ENCODE data around the gene CKAP2L.
"Not testable (repeated sequence)": the region's sequence is repeated elsewhere in the genome, so short reads cannot be mapped to it uniquely, and the experiment has no call there.

The CKAP2L gene

DNA sequence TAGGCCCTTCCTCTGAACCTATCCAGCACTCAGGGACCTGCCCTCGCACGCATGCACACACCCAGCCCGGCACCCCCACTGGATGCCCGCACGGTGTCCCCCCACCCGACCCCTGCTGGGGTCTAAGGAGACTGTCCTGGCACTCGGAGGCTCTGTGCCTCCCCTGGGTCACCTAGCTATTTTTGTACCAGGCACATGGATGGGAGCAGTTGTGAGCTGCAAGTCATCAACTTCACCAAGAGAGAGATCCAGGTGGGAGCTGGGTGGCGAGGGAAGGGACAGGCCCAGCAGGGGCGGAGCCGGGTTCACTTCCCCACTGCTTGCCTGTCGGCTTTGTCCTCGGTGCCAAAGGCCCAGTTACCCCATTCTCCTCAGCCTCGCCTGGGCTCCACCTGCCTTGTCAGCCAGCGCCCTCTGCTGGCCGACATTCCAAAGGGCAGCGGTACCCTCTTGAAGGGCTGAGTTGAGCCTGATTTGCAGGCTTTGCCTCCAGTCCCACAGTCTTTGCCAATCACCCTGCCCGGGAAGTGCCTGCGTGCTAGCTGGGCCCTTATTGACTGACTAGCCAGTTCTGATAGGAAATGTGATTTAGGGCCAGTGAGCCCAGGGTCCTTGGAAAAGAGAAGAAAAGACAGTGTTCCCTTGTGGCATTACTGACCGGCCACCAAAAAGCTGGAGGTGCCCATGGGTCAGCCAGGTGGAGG, 37.8 kb downstream of the CKAP2L start:
- DNase-seq (ENCODE audit: low spot score): peak; percentile 96

DNA sequence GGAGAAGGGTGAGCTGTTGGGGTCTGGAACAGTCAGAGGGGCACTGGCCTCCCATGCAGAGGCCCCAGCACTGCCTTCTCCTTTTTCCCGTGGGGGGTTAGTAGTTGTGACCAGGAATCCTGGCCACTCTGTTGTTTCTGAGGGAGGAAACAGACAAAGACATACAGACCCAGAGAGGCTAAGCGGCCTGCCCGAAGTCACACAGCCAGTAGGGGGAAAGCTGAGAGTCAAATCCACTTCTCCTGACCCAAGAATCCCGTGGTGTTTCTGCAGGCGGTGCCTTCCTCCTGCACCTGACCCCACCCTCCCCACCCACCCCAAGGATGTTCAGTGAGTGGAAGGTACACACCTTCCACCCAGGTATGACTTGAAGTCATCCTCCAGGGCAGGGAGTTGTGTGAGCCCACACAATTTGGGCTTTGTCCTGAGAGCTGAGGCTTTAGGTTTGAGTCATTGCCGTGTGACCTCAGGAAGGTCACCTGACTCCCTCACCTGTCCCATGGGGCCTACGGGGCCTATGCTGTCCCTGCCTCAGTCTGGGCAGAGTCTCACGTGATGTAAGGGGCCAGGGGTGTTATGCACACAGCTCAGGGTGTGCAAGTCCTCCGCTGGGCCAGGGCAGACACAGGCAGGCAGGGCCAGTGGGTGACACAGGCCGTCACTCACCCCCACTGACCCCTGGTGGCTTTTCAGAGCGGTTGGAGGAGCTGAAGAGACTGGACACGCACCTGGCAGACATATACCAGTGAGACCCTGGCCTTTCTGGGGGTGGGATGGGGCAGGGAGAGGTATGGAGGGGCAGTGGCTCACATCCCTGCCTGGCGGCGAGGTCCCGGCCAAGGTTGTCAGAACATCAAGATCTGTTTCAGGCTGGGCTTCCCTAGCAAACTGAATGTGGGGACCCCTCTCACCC, 38.6 kb downstream of the CKAP2L start:
- no peak for DNase-seq (ENCODE audit: low spot score)

DNA sequence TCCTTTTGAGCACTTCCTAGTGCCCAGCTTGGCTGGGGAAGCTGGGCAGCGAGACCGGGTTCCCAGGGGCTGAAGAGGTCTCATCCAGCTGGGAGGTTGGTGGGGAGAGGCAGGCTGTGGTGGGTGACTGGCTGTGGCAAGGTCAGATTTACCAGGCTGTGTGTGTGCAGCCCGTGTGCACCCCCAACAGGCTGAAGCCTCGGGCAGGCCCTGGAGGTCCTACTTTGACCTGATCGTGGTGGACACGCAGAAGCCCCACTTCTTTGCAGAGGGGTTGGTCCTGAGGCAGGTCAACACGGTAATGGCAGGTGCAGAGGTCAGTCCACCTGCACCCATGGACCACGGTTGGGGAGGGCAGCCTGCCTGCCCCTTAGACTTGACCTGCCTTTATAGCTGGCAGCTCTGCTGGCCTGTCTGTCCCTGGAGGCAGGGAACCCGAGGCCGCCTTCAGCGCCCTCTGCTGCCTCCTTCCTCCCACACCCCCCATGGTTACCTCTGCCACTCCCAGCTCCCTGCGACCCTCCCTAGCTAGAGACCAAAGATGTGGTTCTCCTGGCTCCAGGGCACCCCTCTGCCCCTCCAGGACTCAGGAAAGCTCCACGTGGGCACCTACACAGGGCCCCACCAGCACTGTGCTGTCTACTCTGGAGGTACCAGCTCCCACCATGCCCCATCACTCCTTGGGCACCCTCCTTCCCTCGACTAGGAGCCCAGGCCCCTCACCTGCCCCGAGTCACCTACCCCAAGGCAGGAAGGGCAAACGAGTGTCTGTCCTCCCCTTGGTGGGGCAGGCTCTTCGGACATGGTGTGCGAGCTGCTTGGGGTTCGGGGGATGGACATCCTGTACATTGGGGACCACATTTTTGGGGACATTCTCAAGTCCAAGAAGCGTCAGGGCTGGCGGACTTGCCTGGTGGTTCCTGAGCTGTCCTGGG, 39.6 kb downstream of the CKAP2L start:
- peak; percentile 28 for DNase-seq (ENCODE audit: low spot score)

DNA sequence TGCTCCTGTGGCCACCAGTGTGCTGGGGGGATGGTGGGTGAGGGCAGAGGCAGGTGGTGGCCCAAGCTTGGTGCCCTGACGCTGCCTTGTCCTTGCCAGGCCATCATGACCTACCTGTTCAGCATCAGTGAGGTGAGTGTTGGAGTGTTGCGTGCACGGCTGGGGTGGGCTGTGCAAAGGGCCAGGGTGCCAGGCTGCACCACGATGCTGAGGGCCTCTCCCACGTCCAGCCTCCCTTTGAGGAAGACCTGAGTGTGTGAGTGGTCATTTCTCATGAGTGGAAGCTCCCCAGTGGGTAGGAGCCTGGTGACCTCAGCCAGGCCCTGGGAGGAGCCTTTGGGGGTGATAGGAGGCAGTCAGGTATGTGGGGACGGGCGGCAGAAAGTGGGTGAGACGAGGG, 40.4 kb downstream of the CKAP2L start:
- no peak for DNase-seq (ENCODE audit: low spot score)

DNA sequence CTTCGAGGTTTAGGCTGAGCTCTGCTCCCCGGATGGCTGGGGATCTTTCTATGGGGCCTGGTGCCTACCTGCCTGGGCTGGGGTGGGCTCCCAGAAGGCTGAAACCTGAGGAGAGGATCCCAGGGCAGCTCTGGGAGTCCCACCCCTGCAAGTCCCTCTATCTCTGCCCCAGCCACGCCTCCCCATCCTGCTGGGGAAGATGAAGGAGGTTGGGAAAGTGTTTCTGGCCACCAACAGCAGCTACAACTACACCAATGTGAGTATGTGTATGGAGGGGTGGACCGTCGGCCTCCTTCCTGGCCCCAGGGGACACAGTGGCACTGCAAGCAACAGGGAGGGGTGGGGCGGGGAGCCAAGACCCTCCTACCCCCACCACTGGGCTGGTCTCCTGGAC, 40.9 kb downstream of the CKAP2L start:
- no peak for DNase-seq (ENCODE audit: low spot score)

DNA sequence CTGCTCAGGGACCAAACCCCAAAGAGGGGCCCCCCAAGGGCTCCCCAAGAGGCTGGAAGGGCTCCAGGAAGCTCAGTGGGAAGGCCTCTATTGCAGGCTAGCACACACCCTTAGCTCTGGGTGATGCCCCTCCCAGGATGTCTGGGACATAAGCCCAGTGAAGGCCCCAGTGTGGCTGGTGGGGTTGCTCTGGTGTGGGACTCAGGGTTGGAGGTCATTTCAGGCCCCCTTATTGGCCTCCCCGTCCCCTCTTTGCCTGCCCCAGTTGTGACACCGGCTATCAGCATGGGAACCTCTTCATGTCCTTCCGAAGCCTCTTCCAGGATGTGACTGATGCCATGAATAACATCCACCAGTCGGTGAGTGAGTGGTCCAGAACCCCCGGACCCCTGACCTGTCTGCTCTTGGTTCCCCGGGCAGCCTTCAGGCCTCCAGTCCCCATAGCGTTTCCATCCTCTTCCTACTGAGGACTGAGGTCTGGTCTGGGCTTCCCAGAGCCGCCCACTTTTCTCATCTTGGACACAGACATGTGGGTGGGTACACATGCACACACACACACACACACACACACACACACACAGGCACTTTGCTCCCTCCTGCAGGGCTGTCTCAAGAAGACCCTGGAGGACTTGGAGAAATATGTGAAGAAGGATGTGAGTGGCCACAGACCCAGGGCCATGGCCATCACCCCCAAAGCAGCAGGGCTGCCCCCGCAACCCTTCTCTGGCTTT, 41.4 kb downstream of the CKAP2L start:
- DNase-seq (ENCODE audit: low spot score): no peak

DNA sequence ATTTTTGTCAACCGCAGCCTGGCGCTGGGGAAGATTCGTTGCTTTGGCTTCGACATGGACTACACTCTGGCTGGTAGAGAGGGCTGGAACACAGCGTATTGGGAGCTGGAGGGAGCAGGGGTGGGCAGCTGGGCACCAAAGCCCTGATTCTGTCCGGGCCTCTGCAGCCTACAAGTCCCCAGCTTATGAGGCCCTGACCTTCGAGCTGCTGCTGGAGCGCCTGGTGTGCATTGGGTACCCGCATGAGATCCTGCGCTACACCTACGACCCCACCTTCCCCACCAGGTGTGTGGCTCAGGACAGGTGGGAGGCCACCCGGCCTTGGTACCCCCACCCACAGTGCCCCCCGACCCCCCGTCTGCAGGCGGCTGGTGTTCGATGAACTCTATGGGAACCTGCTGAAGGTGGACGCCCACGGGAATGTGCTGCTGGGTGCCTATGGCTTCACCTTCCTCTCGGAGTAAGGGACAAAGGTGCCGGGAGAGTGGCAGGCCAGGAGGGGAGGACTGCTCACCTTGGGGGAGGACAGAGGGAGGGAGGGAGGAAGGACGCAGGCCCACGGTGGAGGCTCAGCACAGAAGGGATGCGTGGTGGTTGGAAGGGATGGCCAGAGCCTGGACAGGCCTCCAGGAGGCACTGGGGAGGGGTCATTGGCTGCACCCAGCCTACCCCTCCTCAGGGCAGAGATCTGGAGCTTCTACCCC, 42.4 kb downstream of the CKAP2L start:
- DNase-seq (ENCODE audit: low spot score): no peak

DNA sequence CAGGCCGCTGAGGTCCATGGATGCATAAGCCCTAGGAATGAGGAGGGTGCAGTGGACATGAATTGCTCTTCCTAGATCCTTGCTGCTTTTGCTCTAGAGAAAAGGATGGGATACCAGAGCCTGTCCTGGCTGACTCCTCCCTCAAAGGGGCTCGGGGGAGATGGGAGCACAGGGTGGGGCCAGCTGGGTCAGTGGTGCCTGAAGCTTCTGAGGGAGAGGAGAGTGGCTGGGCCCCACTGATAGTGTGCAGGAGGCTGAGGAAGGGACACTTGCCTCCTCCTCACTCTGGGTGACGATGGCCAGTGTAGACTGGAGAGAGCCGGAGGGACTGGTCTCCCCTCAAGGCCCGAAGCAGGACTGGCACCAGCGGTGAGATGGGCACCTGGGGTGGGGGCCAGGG, 43.6 kb downstream of the CKAP2L start, which contains the start of gene NT5DC4:
TSS of gene NT5DC4 (plus strand) at position 236 of the 400 bp plus-strand sequence. CDS start at position 296, 60 bp downstream.
- no peak for DNase-seq (ENCODE audit: low spot score)

DNA sequence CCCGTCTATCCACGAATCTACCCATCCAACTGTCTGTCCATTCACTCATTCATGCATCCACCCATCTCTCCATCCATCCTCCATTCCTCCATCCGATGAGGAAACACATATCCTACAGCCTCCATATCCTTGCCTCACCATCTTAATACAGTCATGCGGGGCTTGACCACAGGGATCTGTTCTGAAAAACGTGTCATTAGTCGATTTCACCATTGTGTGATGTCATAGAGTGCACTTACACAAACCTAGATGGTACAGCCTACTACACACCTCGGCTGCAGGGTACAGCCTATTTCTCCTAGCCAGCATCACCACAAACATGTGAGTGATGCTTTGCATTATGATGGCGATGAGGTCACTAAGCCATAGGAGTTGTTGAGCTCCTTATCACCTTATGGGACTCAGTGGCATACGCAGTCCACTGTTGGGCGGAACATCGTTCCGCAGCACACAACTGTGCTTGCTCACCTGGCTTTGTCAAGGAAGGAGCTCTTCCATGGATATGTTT, 45.5 kb downstream of the CKAP2L start:
- DNase-seq (ENCODE audit: low spot score): no peak

DNA sequence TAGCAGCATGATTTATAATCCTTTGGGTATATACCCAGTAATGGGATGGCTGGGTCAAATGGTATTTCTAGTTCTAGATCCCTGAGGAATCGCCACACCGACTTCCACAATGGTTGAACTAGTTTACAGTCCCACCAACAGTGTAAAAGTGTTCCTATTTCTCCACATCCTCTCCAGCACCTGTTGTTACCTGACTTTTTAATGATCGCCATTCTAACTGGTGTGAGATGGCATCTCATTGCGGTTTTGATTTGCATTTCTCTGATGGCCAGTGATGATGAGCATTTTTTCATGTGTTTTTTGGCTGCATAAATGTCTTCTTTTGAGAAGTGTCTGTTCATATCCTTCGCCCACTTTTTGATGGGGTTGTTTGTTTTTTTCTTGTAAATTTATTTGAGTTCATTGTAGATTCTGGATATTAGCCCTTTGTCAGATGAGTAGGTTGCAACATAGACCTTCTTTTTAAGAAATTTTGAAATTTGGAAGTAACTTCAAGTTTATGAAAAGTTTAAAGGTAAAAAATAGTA, 47.5 kb downstream of the CKAP2L start:
- DNase-seq (ENCODE audit: low spot score): not testable (repeated sequence)

DNA sequence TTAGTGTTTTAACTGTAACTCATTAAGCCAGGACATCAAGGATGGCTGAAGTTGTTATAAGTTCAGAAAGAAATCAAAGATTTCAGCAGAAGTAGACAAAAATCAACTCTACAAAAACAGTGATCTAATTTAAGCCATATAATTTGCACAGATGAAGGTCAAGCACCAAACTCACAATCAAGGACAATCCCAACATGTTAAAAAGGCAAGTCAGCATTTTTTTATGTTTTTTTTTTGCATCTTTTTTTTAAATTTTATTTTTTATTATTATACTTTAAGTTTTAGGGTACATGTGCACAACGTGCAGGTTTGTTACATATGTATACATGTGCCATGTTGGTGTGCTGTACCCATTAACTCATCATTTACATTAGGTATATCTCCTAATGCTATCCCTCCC, 48.3 kb downstream of the CKAP2L start:
- not testable (repeated sequence) for DNase-seq (ENCODE audit: low spot score)

DNA sequence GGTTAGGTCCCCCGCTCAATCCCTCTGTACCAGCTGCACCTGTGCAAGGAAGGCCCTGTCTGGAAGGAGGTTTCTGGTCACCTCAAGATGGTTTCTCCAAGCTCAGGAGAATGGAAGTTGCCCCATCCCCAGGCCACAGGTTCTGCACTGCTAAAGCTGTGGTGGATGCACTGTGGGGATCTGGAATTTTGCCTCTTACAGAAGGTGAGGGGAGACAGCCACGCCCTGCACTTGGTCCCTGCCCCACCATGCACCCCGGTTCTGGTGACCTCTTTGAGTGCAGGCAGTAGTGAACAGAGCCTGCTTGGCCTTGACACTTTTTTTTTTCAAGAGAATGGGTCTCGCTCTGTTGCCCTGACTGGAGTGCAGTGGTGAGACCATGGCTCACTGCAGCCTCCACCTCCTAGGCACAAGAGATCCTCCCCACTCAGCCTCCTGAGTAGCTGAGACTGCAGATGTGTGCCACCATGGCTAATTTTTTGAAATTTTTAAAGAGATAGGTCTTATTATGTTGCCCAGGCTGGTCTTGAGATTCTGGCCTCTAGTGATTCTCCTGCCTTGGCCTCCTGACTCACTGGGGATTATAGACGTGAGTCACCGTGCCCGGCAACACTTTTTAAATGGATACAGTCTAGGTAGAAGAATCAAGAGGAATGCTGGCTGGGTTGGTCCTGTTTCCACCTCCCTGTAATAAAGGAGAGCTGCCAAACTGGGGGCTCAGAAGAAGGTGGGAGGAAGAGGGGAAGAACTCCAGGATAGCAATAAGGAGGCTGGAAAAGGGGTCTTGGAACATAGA, 49.4 kb downstream of the CKAP2L start:
- no peak for DNase-seq (ENCODE audit: low spot score)

DNA sequence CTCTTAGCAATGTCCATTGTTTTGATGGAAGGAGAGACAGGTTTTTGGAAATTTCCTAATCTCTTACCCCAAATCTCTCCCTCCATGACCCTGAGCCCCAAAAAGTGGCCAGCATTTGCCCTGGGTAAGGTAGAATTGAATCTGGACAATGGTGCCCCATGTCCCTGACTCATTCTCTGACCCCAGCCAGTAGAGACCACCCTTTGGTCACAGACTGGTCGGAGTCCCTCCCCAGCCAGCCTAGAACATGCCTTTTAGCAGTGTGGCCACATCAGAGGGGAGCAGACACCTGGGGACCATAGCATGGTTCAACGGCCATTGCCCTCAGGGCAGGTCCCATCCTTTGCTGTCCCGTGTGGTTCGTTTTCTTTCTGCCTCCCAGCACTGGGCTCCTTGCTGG, 50.1 kb downstream of the CKAP2L start:
- DNase-seq (ENCODE audit: low spot score): no peak

DNA sequence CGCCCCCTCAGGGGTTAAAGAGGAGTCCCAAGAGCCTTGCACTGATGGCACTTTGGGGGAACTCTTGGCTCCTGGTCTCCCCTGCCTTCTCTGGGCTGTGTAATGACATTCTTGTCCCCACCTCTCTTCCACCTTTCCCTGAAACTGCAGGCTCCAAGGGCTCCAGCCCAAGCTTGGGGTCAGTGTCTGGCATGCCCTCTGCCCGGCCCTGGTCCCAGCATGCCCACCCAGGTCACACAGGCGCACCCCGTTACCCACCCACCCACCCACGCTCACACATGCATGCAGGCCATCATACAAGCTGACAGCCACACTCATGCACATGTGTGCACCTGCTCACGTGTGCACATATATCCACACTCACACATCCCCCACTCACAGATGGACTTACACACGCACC, 50.5 kb downstream of the CKAP2L start:
- no peak for DNase-seq (ENCODE audit: low spot score)

DNA sequence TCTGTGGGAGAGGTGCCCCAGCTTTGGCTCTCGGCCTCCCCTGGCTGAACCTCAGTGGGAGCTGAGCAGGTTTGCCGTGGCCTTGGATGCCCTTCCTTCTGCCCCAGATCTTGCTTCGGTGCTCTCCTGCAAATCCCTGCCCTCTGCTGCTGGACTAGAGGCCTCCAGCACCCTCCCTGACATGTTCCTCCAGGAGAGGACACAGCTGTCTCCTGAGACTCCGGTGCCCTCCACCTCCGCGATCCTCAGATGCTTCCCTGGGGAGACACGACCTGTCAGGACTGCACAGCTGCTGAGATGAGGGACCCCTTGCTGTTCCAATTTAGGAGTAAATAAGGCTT, 50.9 kb downstream of the CKAP2L start:
- DNase-seq (ENCODE audit: low spot score): no peak

DNA sequence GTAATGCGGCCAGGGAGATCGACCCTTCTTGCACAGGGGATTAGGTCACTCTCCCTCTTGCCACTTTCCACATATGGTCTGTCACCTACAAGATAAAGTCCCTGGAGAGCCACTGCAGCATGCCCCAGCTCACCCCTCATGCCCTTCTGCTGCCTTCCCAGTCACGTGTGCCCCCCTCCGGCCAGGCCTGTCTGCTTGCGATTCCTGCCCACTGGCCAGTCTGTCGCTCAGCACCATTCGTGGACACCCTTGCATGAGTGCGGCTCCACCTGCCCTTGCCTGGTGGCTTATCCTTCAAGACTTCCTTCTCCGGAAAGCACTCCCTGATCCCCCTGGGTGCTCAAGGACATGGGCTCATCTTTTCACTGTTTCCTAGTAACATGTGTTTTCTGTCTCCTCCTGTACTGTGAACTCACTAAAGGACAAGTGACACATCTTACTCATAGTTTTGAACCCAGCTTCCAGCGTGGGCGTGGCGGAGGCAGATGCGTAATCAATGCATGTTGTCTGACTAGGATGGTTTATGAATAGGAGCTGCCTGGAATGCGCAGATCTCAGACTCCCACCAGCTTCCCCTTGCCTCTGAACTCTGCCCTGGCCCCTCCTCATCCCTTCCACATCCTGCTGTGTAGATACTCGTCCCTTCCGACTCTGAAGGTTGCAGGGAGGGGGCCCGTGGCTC, 51.4 kb downstream of the CKAP2L start:
- peak; percentile 57 for DNase-seq (ENCODE audit: low spot score)

DNA sequence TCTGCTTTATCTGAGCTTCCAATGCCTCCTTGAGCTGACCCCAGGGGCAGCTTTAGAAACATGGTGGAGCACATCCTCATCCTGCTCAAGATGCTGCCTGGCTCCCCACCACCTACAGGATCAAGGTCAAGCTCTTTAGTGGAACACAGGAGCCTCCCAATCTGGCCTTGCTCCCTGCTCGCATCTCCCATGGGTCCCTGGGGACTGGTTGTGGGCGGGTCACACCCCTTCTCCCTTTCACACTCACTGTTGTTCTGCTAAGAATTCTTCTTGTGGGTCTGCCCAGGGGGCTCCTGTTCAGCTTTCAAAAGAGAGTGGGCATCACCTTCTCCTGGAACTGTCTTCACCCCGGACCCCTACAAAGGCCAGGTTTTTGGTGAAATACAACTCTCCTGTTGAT, 51.9 kb downstream of the CKAP2L start:
- no peak for DNase-seq (ENCODE audit: low spot score)

DNA sequence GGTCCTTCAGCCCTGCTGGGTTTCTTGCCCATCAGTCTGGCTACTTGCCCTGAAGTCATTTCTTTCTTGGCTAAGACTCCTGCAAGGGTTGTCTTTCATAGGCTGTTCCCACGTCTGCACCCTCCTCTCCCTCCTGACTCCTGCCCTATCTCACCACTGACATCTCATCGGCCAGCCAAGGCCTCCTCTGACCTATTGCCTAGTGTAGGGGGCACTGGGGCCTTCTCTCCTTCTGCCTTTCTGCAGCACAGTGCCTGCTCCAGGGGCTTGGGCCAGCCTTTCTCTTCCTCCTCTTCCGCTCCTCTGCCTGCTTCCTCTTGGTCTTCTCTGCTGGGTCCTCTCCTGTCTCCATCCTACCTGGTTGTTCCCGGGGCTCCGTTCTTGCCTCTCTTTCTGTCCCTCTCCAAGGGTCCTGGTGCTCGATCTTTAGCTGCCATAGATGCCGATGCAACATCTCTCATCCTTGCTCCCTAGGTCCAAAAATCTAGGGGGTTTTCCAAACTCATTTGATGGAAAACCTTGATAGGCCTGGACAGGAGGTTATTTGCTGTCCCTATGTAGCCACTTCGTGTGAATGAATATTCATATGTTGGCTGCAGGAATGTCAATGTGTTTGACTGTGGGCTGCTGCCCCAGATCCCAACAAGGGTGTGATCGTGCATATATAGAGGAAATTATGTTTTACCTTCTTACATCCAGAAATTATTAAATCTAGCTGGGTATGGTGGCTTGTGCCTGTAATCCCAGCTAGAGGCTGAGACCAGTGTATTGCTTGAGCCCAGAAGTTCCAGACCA, 53.3 kb downstream of the CKAP2L start:
- DNase-seq (ENCODE audit: low spot score): no peak

Data from AG08395 (cell line).